NT2/D1 (cell line): ENCODE measurements around the gene KRT32.

Experiments used
- DNase-seq: peaks from one replicate; pipeline ENCODE4 v3.0.0-alpha.2; 2011; ENCODE audit warnings: low read depth, low spot score
- H3K27me3 ChIP-seq: 2 replicates; pipeline ENCODE4 v1.6.0; 2011; ENCODE audit warnings: mild to moderate bottlenecking; ENCODE audit not compliant: insufficient read length, insufficient read depth
- H3K36me3 ChIP-seq: 2 replicates; pipeline ENCODE4 v1.6.1; 2011; ENCODE audit warnings: mild to moderate bottlenecking, low read length, mixed read lengths; ENCODE audit not compliant: insufficient read depth, insufficient read length
- H3K4me1 ChIP-seq: 2 replicates; pipeline ENCODE4 v1.5.1; 2011; ENCODE audit not compliant: insufficient read depth, insufficient read length
- H3K4me3 ChIP-seq: 2 replicates; pipeline ENCODE4 v1.5.1; 2011; ENCODE audit warnings: low read depth; ENCODE audit not compliant: insufficient read length
- H3K9ac ChIP-seq: 2 replicates; pipeline ENCODE4 v1.6.0; 2011; ENCODE audit warnings: low read depth; ENCODE audit not compliant: insufficient read length
- H3K9me3 ChIP-seq: 2 replicates; pipeline ENCODE4 v1.5.1; 2011; ENCODE audit warnings: mild to moderate bottlenecking, low read length; ENCODE audit not compliant: insufficient read depth
- SUZ12 ChIP-seq: IDR thresholded peaks from 2 replicates; pipeline ENCODE4 v1.6.1; 2011; ENCODE audit not compliant: insufficient read length, insufficient read depth; ENCODE audit errors: extremely low read depth
- YY1 ChIP-seq: IDR thresholded peaks from 2 replicates; pipeline ENCODE4 v1.6.1; 2011; ENCODE audit not compliant: insufficient read length, insufficient read depth
- ZNF274 ChIP-seq: IDR thresholded peaks from 2 replicates; pipeline ENCODE4 v1.6.1; 2011; ENCODE audit warnings: mild to moderate bottlenecking, low read depth, low read length

KRT32 gene

DNA sequence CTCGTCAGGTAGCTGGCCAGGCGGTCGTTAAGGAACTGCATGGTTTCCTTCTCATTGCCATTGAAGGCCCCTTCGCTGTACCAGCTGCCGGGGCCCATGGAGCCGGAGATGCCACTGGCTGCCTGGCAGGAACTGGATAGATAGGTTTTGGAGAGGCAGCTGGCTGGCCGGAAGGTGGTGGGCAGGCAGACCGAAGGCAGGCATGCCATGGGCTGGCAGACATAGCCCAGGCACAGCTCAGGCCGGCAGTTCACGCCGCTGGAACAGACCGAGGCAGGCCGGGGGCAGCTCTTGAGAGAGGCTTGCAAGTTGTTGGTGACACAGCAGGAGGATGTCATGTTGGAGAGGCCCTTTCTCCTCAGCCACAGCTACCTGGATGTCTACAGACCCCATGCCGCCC, at the start of gene KRT32:
TSS of gene KRT32 (minus strand) at position 399 of the 400 bp plus-strand sequence. CDS start at position 338, 61 bp downstream.
- H3K27me3 ChIP-seq, result no peaks in the 10 kb centered on the region
- DNase-seq, result no peak
- no peak within 1 kb of the TSS for H3K9ac ChIP-seq
- H3K9me3 ChIP-seq, result peaks cover 17% of the 10 kb centered on the region
- H3K4me3 ChIP-seq, result no peak within 1 kb of the TSS
- H3K36me3 ChIP-seq, result no peaks in the 10 kb centered on the region
- TF ChIP-seq ZNF274 (no peak), YY1 (no peak), SUZ12 (no peak)
- H3K4me1 ChIP-seq, result no peaks in the 10 kb centered on the region

DNA sequence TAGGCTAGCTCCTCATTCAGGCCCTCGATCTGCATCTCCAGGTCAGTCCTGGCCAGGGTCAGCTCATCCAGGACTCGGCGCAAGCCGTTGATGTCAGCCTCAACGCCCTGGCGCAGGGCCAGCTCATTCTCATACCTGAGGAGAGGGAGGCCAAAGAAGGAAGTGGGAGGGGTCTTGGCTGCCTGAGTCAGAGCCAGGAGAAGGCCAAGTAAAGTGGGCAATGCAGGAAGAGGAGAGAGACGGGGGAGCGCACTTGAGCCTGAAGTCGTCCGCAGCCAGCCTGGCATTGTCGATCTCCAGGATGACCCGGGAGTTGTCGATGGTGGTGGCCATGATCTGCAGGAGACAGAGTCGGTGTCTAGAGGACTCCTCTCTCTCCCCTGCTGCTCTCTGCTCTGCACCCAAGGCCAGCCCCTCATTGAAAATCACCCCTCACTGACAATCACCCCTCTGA, 49.7 kb upstream of the KRT32 start:
- DNase-seq, result no peak
- Histone ChIP-seq H3K4me3 (no peak overlapping the region), H3K4me1 (peaks cover 21% of the 10 kb centered on the region), H3K36me3 (no peaks in the 10 kb centered on the region), H3K9ac (no peak overlapping the region), H3K9me3 (no peaks in the 10 kb centered on the region), H3K27me3 (no peaks in the 10 kb centered on the region)
- TF ChIP-seq YY1 (no peak), ZNF274 (no peak), SUZ12 (no peak)

DNA sequence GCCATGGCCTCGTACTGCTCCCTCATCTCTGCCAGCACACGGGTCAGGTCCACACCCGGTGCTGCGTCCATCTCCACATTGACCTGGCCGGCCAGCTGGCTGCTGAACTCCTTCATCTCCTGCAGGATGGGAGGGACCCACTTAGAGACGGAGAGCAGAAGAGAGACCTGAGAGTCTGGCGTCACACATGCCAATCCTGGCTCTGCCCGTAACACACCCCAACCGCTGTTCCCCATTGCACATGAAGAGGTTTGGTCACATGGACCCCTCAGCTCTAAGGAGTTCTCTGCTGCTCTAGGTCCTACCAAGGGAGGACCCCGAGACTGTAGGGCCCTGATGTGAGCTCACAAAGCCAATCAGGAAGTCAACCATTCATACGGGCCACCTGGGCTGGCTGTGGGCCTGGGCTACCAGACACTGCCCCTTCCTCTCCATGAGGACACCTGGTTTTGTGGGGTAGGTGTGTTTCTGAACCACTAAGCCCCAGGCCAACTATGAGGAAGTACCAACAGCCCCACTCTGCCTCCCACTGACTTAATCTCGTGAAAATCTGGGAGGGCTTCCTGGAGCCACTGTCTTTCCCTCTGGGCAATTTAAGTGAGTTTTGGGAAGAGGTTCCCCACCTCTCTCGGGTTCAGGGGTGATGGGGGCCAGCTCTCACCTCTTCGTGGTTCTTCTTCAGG, 49.1 kb upstream of the KRT32 start:
- TF ChIP-seq SUZ12 (no peak), ZNF274 (no peak), YY1 (no peak)
- H3K27me3 ChIP-seq, result no peaks in the 10 kb centered on the region
- H3K4me1 ChIP-seq, result peaks cover 16% of the 10 kb centered on the region
- H3K9me3 ChIP-seq, result no peaks in the 10 kb centered on the region
- H3K36me3 ChIP-seq, result no peaks in the 10 kb centered on the region
- H3K9ac ChIP-seq, result no peak overlapping the region
- no peak overlapping the region for H3K4me3 ChIP-seq
- DNase-seq, result no peak

DNA sequence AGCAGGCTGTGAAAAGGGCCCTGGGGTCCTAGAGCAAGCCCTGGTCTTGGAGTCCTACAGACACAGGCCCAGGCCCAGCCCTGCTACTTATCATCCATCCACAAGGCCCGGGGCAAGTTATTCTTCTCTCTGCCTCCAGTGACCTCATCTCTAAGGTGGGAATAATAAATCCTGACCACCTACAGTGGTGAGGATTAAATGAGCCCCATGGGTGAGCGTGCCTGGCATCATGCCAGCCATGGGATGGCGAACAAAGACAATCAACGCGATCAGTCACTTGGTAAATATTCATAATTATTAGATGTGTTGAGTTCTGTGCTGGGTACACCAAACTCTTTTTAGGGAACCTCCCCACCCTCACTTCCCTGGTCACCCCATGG, 46.0 kb upstream of the KRT32 start:
- no peak for DNase-seq
- Histone ChIP-seq H3K27me3 (no peaks in the 10 kb centered on the region), H3K36me3 (no peaks in the 10 kb centered on the region), H3K4me3 (no peak overlapping the region), H3K9me3 (no peaks in the 10 kb centered on the region), H3K4me1 (peaks cover 12% of the 10 kb centered on the region), H3K9ac (no peak overlapping the region)
- TF ChIP-seq YY1 (no peak), ZNF274 (no peak), SUZ12 (no peak)

DNA sequence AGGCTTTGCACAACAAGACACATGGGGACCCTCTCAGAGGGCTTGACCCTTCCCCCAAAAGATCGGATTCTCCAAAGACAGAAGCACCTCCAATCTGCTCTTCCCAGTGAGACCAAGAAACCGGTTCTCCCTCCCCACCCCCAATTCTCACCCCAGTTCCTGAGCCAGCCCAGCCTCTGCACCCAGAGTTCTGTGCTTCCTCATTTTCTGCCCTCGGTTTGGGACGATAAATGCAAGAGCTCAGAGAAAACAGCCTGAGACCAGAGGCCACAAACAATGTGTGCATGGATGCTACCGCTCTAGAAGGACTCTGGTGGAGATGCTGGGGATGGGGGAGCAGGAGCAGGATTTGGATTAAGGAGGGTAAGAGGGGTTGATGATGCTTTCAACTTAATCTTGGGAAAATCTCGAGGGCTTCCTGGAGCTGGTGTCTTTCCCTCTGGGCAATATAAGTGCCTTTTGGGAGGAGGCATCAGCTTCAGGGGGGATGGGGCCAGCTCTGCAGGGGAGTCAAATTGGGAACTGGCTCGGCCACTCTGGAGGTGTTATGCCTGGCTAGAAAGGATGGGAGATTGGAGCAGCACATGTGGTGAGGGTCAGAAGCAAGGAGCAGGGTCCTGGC, 45.5 kb upstream of the KRT32 start:
- DNase-seq, result no peak
- no peaks in the 10 kb centered on the region for H3K9me3 ChIP-seq
- H3K36me3 ChIP-seq, result no peaks in the 10 kb centered on the region
- H3K4me3 ChIP-seq, result no peak overlapping the region
- H3K9ac ChIP-seq, result no peak overlapping the region
- TF ChIP-seq YY1 (no peak), ZNF274 (no peak), SUZ12 (no peak)
- no peaks in the 10 kb centered on the region for H3K27me3 ChIP-seq
- H3K4me1 ChIP-seq, result peaks cover 12% of the 10 kb centered on the region

DNA sequence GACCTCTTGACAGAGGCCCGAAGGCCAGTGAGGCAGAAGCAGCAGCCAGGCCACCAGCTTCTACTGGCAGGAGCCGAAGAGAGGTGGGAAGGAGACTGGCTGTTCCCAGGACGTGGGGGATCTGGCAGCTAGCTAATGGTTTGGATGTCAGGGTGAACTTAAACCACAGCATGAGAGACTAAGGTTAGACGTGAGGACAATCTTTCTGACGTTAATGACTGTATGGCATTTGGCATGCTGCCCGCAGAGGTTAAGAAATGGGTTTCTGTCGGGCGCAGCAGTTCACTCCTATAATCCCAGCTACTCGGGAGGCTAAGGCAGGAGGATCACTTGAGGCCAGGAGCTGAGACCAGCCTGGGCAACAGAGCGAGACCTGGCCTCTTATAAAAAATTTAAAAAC, 44.5 kb upstream of the KRT32 start:
- TF ChIP-seq ZNF274 (no peak), SUZ12 (no peak), YY1 (no peak)
- H3K27me3 ChIP-seq, result no peaks in the 10 kb centered on the region
- no peaks in the 10 kb centered on the region for H3K9me3 ChIP-seq
- H3K9ac ChIP-seq, result no peak overlapping the region
- no peak for DNase-seq
- peaks cover 9% of the 10 kb centered on the region for H3K4me1 ChIP-seq
- no peak overlapping the region for H3K4me3 ChIP-seq
- H3K36me3 ChIP-seq, result no peaks in the 10 kb centered on the region

DNA sequence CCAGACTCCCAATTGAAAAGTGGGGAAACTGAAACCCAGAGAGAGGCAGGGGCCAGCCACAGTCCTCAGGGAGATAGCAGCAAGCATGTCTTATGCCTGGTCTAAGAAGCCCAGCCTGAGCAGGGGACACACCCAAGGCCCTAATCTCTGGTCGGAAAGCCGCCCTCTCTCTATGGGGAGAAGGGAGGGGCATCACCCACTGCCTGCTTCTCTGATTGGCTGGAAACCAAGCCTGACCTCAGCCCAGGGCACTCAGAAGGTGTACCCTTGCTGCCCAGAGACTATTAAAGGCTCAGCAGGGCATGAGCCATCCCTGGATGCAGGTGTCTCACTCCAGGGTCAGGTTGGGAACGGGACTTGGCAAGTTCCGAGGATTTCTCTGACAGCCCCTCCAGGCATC, 43.9 kb upstream of the KRT32 start:
- H3K36me3 ChIP-seq, result no peaks in the 10 kb centered on the region
- no peak overlapping the region for H3K4me3 ChIP-seq
- no peaks in the 10 kb centered on the region for H3K9me3 ChIP-seq
- H3K9ac ChIP-seq, result no peak overlapping the region
- DNase-seq, result no peak
- H3K27me3 ChIP-seq, result no peaks in the 10 kb centered on the region
- TF ChIP-seq YY1, result no peak
- no peak for TF ChIP-seq ZNF274
- no peak for TF ChIP-seq SUZ12
- peaks cover 9% of the 10 kb centered on the region for H3K4me1 ChIP-seq
